Type B pancreatic cell (in vitro differentiated cells): ENCODE results near the gene PRKG1. TPM values are rescaled to one million over a fixed set of nuclear protein-coding genes. Genes with fewer than 3 reads are reported as not detected.
"Not testable (repeated sequence)": the region's sequence is repeated elsewhere in the genome, so short reads cannot be mapped to it uniquely, and the experiment has no call there.

Source experiments
- DNase-seq: peaks from one replicate; pipeline ENCODE4 v3.0.0; 2021; ENCODE audit warnings: mixed read lengths; ENCODE audit not compliant: unreplicated experiment; ENCODE audit errors: extremely low spot score
- H3K27ac Mint-ChIP-seq: 2 replicates; pipeline ENCODE4 v1.8.0; 2021; ENCODE audit warnings: mild to moderate bottlenecking, mixed read lengths
- H3K27me3 Mint-ChIP-seq: 2 replicates; pipeline ENCODE4 v1.8.0; 2021; ENCODE audit warnings: mixed read lengths
- H3K36me3 Mint-ChIP-seq: 2 replicates; pipeline ENCODE4 v1.8.0; 2021; ENCODE audit warnings: mixed read lengths
- H3K4me1 Mint-ChIP-seq: one replicate; pipeline ENCODE4 v1.8.0; 2021; ENCODE audit warnings: mixed read lengths; ENCODE audit not compliant: unreplicated experiment
- H3K4me3 Mint-ChIP-seq: 2 replicates; pipeline ENCODE4 v1.8.0; 2021; ENCODE audit warnings: mild to moderate bottlenecking, mixed read lengths
- H3K9me3 Mint-ChIP-seq: 2 replicates; pipeline ENCODE4 v1.8.0; 2021; ENCODE audit warnings: mixed read lengths
- total RNA-seq: library from RNA; stranded (reverse); gene quantifications from 2 replicates; pipeline ENCODE4 v1.2.1, GENCODE V29; 2021; ENCODE audit warnings: low replicate concordance
- TF ChIP-seq, protein P1 (sequence below): fragments of 200-600 bp; sonication (generic); conservative IDR thresholded peaks from 2 replicates; pipeline ENCODE4 v1.5.0; 2021; ENCODE audit warnings: antibody characterized with exemption, mild to moderate bottlenecking

PRKG1 gene
- total RNA-seq, 1 donor from 2014 or later, result 12.3 TPM

DNA sequence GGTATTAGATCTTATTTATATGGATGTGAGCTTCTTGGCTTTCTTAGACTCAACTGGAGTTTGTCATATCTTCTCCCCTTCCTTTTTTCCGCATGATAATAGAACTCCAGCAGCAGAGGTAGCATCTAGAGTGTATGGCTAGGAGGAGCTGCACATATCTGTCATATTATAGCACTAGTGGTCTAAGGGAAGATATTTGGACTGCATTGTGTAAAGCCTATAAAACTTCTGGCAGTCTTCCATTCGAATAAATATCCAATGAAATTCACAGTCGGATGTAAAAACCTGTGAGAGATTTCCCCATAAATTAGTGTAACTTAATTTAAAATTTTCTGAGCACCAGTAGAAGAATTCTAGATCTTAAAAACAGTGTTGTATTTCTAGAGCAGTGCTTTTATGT lies 123.9 kb downstream of the PRKG1 start:
- H3K4me3 Mint-ChIP-seq, result no peak overlapping the region
- H3K27me3 Mint-ChIP-seq, result no peaks in the 10 kb centered on the region
- H3K4me1 Mint-ChIP-seq, result peaks cover 4% of the 10 kb centered on the region
- H3K27ac Mint-ChIP-seq, result no peak overlapping the region
- no peaks in the 10 kb centered on the region for H3K36me3 Mint-ChIP-seq
- DNase-seq, result no peak
- H3K9me3 Mint-ChIP-seq, result no peaks in the 10 kb centered on the region
- TF ChIP-seq, protein P1, sequence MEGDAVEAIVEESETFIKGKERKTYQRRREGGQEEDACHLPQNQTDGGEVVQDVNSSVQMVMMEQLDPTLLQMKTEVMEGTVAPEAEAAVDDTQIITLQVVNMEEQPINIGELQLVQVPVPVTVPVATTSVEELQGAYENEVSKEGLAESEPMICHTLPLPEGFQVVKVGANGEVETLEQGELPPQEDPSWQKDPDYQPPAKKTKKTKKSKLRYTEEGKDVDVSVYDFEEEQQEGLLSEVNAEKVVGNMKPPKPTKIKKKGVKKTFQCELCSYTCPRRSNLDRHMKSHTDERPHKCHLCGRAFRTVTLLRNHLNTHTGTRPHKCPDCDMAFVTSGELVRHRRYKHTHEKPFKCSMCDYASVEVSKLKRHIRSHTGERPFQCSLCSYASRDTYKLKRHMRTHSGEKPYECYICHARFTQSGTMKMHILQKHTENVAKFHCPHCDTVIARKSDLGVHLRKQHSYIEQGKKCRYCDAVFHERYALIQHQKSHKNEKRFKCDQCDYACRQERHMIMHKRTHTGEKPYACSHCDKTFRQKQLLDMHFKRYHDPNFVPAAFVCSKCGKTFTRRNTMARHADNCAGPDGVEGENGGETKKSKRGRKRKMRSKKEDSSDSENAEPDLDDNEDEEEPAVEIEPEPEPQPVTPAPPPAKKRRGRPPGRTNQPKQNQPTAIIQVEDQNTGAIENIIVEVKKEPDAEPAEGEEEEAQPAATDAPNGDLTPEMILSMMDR, result no peak

DNA sequence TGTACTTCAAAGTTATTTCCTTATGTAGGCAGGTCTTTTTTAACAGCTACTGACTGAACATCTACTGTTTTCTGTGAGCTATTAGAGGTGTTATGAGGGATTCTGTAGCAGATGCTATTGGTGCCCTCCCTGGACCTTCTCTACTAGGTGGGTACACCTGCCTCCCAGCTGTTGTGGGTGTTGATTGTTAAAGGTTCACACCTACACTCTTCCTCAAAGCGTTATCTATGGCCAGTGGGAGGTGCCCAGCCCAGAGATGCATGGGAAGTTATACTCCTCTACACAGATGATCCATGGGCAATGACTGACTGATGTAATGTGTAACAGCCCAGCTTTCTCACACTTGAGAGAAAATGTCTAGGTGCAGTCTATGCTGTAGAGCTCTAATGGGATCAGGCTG lies 127.7 kb downstream of the PRKG1 start:
- no peaks in the 10 kb centered on the region for H3K9me3 Mint-ChIP-seq
- TF ChIP-seq, protein P1, result no peak
- H3K27me3 Mint-ChIP-seq, result no peaks in the 10 kb centered on the region
- H3K4me1 Mint-ChIP-seq, result no peaks in the 10 kb centered on the region
- DNase-seq, result no peak
- H3K36me3 Mint-ChIP-seq, result no peaks in the 10 kb centered on the region
- no peak overlapping the region for H3K27ac Mint-ChIP-seq
- H3K4me3 Mint-ChIP-seq, result no peak overlapping the region

DNA sequence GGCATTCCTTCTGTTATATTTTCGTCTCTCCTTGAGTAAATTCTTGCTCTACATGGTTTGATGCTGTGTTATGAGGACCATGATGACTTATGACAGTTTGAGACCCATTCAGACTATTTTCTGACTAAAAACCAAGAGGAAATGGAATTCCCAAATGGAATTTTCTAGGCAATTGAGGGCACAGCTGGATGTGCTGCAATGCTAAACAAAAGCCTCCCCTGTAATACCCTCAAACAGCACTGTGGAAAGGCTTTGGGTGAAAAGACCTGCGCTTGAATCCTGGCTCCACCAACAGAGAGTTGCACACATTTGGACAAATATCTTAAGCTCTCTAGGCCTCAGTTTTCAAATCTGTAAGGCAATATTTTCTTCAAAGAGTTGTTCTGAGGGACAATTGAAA lies 129.1 kb downstream of the PRKG1 start:
- Mint-ChIP-seq H3K4me1 (no peaks in the 10 kb centered on the region), H3K36me3 (no peaks in the 10 kb centered on the region), H3K27me3 (no peaks in the 10 kb centered on the region), H3K4me3 (no peak overlapping the region), H3K9me3 (no peaks in the 10 kb centered on the region), H3K27ac (no peak overlapping the region)
- DNase-seq, result no peak
- TF ChIP-seq, protein P1, result no peak

DNA sequence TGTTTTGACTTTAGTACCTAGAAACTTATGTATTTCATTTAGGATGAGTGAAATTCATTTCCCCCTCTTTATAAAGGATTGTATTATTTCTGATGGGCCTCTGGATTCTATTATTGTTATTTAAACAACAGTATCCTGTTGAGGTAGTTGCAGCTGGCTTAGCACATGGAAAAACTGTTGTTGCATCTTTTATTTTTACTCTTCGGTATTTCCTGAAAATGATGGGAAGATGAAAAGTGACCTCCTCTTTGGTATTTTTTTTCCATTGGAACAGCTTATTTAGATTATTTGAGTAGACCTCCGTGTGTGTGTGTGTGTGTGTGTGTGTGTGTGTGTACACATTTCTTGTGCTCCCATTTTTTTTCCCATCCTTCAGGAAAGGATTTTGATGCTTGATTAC lies 129.8 kb downstream of the PRKG1 start:
- TF ChIP-seq, protein P1, result no peak
- Mint-ChIP-seq H3K9me3 (no peaks in the 10 kb centered on the region), H3K4me1 (no peaks in the 10 kb centered on the region), H3K4me3 (no peak overlapping the region), H3K27ac (no peak overlapping the region), H3K27me3 (no peaks in the 10 kb centered on the region), H3K36me3 (no peaks in the 10 kb centered on the region)
- no peak for DNase-seq

DNA sequence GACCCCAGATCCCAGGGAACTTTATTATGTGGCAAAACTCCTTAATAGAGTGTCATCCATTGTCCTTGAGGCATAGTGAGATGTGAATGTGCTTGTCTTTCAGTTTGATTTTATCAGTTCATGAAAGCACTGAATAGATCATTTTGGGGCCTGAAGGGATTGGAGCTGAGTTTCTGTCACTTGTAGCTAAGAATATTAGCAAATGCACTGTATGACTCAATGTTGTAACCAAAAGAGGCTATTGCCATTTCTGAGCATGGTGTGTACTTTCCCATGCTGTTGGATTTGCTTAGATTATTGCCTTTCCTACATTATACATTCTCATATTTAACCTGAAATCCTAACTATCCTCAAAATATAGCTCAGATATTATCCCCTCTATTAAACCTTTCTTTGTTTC lies 130.4 kb downstream of the PRKG1 start:
- no peaks in the 10 kb centered on the region for H3K4me1 Mint-ChIP-seq
- no peaks in the 10 kb centered on the region for H3K27me3 Mint-ChIP-seq
- DNase-seq, result no peak
- H3K4me3 Mint-ChIP-seq, result no peak overlapping the region
- H3K36me3 Mint-ChIP-seq, result no peaks in the 10 kb centered on the region
- no peak overlapping the region for H3K27ac Mint-ChIP-seq
- TF ChIP-seq, protein P1, result no peak
- H3K9me3 Mint-ChIP-seq, result no peaks in the 10 kb centered on the region

DNA sequence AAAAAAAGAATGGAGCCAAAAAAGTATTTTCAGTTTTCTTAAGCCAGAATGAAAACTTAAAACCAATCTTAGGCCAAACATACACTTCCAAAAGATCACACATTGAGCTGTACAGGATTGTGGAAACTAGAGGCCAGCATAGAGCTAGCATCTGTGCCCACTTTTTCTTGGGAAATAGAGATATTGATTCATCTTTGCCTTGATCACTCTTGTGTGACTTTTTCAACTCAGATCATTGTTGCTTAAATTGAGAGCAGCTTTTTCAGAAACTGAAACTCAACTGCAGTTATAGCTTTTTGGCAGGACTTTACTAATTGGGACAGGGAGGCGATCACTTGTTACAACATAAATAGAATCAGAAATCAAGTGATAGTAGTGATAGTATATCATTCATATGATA lies 132.2 kb downstream of the PRKG1 start:
- no peaks in the 10 kb centered on the region for H3K4me1 Mint-ChIP-seq
- TF ChIP-seq, protein P1, result no peak
- no peaks in the 10 kb centered on the region for H3K9me3 Mint-ChIP-seq
- no peak for DNase-seq
- H3K27me3 Mint-ChIP-seq, result no peaks in the 10 kb centered on the region
- no peak overlapping the region for H3K4me3 Mint-ChIP-seq
- H3K36me3 Mint-ChIP-seq, result no peaks in the 10 kb centered on the region
- no peak overlapping the region for H3K27ac Mint-ChIP-seq

DNA sequence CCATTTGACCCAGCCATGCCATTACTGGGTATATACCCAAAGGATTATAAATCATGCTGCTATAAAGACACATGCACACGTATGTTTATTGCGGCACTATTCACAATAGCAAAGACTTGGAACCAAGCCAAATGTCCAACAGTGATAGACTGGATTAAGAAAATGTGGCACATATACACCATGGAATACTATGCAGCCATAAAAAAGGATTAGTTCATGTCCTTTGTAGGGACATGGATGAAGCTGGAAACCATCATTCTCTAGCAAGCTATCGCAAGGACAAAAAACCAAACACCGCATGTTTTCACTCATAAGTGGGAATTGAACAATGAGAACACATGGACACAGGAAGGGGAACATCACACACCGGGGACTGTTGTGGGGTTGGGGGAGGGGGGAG lies 138.7 kb downstream of the PRKG1 start:
- H3K36me3 Mint-ChIP-seq, H3K4me1 Mint-ChIP-seq, DNase-seq, H3K27me3 Mint-ChIP-seq, H3K27ac Mint-ChIP-seq, H3K4me3 Mint-ChIP-seq, H3K9me3 Mint-ChIP-seq: not testable (repeated sequence)
